Uterus (tissue), 2 donors: Measurements from ENCODE around the gene MESP2.

Source experiments
- CTCF ChIP-seq, 4 experiments: fragments of 200-600 bp in 2 of 4; fragments of 450-650 bp in 2 of 4; sonication (generic) in 2 of 4; IDR thresholded peaks; one replicate each; pipeline ENCODE4 v1.5.1; 2016 to 2019; ENCODE audit warnings: antibody characterized with exemption in 4 of 4, mild to moderate bottlenecking in 2 of 4, moderate library complexity in 1 of 4
- POLR2A ChIP-seq, 2 donors: fragments of 450-650 bp; IDR thresholded peaks; one replicate each; pipeline ENCODE4 v1.6.1; 2016; ENCODE audit warnings: antibody characterized with exemption in 2 of 2, mild to moderate bottlenecking in 1 of 2, moderate library complexity in 1 of 2

GRCh38 chr15:89817701-89818280, 41.7 kb downstream of the MESP2 start:
- no peak for TF ChIP-seq CTCF (IDR thresholded peaks at IDR 0.05)
- TF ChIP-seq POLR2A (IDR thresholded peaks at IDR 0.05), result no peak
